Measurements from ENCODE around the gene LYPD6.
"Not testable (repeated sequence)": the region's sequence is repeated elsewhere in the genome, so short reads cannot be mapped to it uniquely, and the experiment has no call there.

Gene LYPD6

DNA sequence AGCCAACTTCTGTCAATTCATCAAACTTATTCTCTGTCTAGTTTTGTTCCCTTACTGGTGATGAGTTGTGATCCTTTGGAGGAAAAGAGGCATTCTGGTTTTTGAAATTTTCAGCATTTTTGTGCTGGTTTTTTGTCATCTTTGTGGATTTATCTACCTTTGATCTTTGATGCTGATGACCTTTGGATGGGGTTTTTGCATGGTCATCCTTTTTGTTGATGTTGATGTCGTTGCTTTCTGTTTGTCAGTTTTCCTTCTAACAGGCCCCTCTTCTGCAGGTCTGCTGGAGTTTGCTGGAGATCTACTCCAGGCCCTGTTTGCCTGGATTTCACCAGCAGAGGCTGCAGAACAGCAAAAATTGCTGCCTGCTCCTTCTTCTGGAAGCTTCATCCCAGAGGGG, 168.8 kb downstream of the LYPD6 start:
- DNase-seq (ENCODE audit: low read depth in 3 of 3, low spot score in 1 of 3), result not testable (repeated sequence)

DNA sequence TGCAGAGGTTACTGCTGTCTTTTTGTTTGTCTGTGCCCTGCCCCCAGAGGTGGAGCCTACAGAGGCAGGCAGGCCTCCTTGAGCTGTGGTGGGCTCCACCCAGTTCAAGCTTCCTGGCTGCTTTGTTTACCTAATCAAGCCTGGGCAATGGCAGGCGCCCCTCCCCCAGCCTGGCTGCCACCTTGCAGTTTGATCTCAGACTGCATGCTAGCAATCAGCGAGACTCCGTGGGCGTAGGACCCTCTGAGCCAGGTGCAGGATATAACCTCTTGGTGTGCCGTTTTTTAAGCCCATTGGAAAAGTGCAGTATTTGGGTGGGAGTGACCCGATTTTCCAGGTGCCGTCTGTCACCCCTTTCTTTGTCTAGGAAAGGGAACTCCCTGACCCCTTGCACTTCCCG, 176.4 kb downstream of the LYPD6 start:
- DNase-seq (ENCODE audit: low read depth in 3 of 3, low spot score in 1 of 3), result not testable (repeated sequence)

DNA sequence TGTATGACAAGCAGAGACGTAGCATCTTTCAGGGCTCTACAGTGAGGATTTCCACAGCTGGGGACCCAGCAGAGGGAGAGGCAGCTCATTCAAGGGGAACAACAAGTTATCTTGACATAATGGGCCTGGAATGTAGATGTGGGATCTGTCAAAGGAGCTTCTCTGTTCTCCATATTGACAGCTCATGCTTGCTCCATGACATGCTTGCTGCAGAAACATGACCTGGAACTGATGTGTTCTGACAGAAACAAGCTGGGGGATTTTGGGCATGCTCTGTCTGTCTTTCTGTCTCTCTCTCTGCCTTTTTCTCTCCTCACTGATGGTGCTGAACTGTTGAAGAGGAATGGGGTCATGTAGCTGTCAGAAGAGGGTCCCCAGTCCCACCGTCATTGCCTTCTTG, 177.6 kb downstream of the LYPD6 start:
- no peak for DNase-seq (ENCODE audit: low read depth in 3 of 3, low spot score in 1 of 3)

- no peak for DNase-seq (ENCODE audit: low read depth in 3 of 3, low spot score in 1 of 3)
These were observed 183.1 kb downstream of the LYPD6 start for GRCh38 chr2:149513461-149513860.

Data from stimulated activated CD4-positive, alpha-beta T cell treated with anti-CD3 and anti-CD28 coated beads, TNF-alpha, amount 100 ng/mL, for 1 hour (primary cell).